GM13976 (cell line): ENCODE measurements around the gene GAGE10.
"Not testable (repeated sequence)": the region's sequence is repeated elsewhere in the genome, so short reads cannot be mapped to it uniquely, and the experiment has no call there.

Experiments
- DNase-seq: peaks from one replicate; pipeline ENCODE4 v3.0.0; 2012; ENCODE audit warnings: low spot score
- in situ Hi-C: fragments of 300-500 bp; cut with MboI; formaldehyde crosslinking; loops from one replicate; pipeline ENCODE4 v1.12.0; 2022; ENCODE audit warnings: low sequenced_read_pairs, mixed read lengths, inconsistent platforms; ENCODE audit not compliant: unreplicated experiment

Gene GAGE10

GRCh38 chrX:49331282-49331681 lies 27.8 kb downstream of the GAGE10 start, which contains the start of gene GAGE13:
TSS of gene GAGE13 (plus strand) at chrX:49331582. CDS start at chrX:49332738, 1,156 bp downstream.
- in situ Hi-C loops, DNase-seq: not testable (repeated sequence)

- in situ Hi-C loops, DNase-seq: not testable (repeated sequence)
These were observed 28.4 kb downstream of the GAGE10 start for GRCh38 chrX:49331841-49332240.

GRCh38 chrX:49341449-49341848 lies 38.0 kb downstream of the GAGE10 start:
- in situ Hi-C loops, DNase-seq: not testable (repeated sequence)

- in situ Hi-C loops, DNase-seq: not testable (repeated sequence)
These were observed 41.2 kb downstream of the GAGE10 start for GRCh38 chrX:49344496-49345175.

- DNase-seq, in situ Hi-C loops: not testable (repeated sequence)
These were observed 42.0 kb downstream of the GAGE10 start for GRCh38 chrX:49345402-49345801.

GRCh38 chrX:49346150-49346549 lies 42.7 kb downstream of the GAGE10 start:
- in situ Hi-C loops, result not testable (repeated sequence)

More at GRCh38 chrX:49346150-49346549, 42.7 kb downstream of the GAGE10 start:
- DNase-seq, result not testable (repeated sequence)
